Activated CD4-positive, alpha-beta T cell treated with anti-CD3 and anti-CD28 coated beads, Interleukin-2, amount 50 U/mL, for 24 hours (primary cell): ENCODE data around the gene PPFIA1.
"Not testable (repeated sequence)": the region's sequence is repeated elsewhere in the genome, so short reads cannot be mapped to it uniquely, and the experiment has no call there.

Source experiments
- DNase-seq, 2 donors: peaks; one replicate each; pipeline ENCODE4 v3.0.0-alpha.2; 2020; ENCODE audit warnings: low read depth in 1 of 2, low spot score in 1 of 2

The PPFIA1 gene

DNA sequence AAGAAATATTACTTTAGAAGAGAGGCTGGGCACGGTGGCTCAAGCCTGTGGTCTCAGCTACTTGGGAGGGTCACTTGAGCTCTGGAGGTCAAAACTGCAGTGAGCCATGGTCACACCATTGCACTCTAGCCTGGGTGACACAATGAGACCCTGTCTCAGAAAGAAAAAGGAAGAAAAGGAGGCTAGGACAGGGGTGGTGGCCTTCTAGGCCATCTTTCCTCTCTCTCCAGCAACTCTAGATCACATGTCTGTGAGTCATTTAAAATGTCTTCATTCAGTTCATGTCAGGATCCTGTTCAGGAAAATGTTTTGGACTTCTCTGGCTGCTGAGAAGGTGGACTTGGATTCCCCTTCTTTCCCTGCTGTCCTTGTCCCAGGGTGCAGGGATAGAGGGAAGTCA is 53.3 kb downstream of the PPFIA1 start:
- no peak for DNase-seq

DNA sequence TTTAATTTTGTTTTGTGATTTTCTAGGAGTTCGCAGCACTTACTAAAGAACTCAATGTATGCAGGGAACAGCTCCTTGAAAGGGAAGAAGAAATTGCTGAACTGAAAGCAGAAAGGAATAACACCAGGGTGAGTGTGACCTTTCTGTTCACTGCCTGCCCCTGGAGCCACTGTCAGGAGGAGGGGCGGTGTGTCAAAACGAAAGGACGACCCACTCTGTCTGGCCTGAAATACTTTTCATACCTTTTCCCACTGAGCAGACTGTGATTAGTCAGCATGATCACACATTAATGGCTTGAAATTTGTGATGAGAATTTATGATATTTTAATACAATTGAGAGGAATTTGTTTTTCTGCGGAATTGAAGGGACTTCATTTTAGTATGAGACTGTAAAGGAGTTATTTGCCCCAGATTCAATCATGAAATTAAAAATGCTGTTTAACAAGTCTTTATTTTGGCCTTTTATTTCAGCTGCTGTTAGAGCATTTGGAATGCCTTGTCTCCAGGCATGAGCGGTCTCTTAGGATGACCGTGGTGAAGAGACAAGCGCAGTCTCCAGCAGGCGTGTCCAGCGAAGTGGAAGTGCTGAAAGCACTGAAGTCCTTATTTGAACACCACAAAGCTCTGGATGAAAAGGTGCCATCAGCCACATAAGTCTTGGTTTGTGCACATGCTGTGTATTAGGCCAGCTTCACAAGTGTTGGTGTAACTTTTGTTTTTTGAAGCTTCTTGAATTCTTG is 54.1 kb downstream of the PPFIA1 start:
- DNase-seq, result no peak

DNA sequence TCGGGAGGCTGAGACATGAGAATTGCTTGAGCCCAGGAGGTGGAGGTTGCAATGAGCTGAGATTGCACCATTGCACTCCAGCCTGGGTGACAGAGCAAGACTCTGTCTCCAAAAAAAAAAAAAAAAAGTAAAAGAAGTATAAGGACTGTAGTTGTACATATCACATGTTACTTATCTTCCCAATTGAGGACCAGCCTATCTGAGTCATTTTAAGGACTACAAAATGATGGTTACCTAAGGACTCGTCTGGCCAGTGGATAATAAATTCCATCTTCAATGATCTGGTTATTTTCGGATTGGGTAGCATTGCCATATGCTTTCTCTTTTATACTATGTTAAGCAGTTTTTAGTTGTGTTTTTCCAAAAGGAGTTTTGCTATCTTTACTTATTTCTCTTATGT is 55.3 kb downstream of the PPFIA1 start:
- no peak for DNase-seq

DNA sequence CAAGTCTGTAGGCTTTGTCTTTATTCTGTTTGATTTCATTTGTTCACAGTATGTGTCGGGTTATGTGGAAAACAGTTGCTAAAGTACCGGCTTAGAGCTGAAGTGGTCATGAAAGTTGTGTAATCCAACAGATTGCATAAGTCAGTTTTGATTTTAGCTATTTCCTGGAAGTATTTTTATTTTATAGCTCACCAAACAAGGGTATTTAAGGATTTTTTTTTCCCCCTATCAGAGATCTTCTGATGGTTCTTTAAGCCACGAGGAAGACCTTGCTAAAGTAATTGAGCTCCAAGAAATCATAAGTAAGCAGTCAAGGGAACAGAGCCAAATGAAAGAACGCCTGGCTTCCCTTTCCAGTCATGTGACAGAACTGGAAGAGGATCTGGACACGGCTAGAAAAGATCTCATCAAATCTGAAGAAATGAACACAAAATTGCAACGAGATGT is 55.9 kb downstream of the PPFIA1 start:
- no peak for DNase-seq

DNA sequence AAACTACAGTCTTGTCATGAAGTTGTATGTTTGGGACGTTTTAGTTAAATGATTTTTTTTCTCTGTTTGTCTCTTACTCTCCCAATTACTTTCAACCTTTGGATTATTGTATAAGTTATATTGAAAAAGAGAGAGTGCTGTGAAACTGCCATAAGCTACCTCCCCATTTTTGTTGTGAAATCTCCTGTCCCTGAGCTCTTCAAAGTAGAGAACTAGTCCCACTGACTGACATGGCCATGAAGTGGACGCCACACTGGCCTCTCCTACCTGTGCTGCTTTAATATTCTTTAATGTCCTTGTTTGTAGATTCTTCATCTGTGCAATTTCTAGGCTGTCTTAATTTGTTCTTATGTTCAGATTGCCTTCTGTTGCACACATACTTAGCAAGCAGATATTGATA is 56.3 kb downstream of the PPFIA1 start:
- DNase-seq, result no peak

DNA sequence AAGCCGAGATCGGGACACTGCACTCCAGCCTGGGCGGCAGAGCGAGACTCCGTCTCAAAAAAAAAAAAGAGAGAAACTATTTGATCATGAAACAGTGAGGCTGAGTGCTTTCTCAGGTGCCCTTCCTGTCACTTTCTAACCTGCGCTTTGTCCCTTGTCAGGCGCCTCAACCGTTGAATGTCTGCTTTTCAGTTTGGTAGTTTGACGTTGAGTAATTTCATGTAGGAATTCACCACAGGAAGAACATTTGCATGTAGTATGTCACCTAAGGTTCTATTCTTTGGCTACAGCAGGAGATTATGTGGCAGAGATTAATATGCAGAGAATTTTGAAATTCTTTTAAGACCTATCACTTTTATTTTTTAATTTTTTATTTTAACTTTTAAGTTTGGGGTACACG is 57.2 kb downstream of the PPFIA1 start:
- no peak for DNase-seq

DNA sequence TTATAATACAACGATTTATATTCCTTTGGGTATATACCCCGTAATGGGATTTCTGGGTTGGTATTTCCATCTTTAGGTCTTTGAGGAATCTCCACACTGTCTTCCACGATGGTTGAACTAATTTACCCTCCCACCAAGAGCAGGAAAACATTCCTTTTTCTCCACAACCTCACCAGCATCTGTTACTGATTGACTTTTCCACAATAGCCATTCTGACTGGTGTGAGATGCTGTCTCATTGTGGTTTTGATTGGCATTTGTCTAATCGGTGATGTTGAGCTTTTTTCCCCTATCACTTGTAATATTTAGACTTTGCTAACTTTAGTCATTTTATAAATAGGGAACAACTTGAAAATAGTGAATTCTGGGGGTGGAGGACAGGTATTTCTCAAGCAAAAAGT is 58.1 kb downstream of the PPFIA1 start:
- no peak for DNase-seq

DNA sequence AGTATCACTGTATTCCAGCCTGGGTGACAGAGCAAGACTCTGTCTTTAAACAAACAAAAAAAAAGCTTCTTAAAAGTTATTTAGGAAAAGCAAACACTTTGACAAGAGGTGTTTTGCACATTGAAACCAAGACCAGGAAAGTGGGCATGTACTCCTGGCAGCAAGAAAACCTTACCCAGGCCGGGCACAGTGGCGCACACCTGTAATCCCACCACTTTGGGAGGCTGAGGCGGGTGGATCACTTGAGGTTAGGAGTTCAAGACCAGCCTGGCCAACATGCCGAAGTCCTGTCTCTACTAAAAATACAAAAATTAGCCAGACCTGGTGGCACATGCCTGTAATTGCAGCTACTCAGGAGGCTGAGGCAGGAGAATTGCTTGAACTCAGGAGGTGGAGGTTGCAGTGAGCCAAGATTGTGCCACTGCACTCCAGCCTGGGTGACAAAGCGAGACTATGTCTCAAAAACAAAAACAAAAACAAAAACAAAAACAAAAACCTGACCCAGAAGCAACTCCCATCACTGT is 60.9 kb downstream of the PPFIA1 start:
- not testable (repeated sequence) for DNase-seq

DNA sequence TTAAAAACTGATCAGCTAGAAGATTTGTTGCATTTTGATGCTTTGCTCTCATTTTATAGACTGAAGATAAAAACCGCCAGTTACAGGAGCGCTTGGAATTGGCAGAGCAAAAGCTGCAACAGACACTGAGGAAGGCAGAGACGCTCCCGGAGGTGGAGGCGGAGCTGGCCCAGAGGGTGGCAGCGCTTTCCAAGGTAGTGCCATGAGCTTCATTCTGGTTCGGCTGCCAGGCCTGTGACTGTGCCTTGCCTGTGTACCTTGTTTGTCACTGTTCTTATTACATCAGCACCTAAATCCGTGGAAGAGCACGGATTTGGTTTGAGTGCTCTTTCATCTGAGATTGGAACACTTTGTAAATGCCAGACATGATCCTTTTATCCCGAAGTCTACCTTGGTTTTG is 61.4 kb downstream of the PPFIA1 start:
- DNase-seq, result no peak

DNA sequence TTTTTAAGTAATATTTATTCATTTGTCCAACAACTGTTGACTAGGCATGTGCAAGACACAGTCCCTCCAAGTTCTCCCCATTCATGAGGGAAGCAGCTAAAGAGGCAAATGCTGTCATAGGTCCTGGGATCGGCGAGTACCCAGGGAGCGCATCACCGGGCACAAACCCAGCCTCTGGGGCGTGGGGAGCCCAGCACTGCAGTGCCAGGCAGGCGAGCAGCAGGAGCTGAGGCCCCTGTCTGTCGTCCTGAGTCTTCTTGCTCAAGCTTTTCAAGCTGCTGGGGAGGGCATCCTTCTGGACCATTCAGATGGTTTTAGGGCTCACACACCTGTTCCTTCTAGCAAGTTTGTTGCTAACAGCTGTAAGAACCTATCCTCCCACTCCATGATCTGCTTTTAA is 62.1 kb downstream of the PPFIA1 start:
- no peak for DNase-seq

DNA sequence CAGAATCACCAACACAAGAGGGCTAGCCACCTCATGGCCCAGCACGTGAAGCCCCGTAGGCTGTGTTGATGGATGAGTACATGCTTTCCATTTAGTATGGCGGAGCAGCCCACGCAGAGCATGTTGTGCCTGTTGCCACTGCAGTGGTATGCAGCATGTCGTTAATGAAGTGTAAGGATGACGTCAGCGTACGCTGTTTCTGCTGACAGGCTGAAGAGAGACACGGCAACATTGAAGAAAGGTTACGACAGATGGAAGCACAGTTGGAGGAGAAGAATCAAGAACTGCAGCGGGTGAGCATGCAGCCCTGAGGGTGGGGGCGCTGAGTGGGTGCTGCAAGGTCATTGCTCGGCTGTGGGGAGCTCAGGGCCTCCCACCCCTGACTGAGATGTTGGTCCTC is 62.8 kb downstream of the PPFIA1 start:
- no peak for DNase-seq

DNA sequence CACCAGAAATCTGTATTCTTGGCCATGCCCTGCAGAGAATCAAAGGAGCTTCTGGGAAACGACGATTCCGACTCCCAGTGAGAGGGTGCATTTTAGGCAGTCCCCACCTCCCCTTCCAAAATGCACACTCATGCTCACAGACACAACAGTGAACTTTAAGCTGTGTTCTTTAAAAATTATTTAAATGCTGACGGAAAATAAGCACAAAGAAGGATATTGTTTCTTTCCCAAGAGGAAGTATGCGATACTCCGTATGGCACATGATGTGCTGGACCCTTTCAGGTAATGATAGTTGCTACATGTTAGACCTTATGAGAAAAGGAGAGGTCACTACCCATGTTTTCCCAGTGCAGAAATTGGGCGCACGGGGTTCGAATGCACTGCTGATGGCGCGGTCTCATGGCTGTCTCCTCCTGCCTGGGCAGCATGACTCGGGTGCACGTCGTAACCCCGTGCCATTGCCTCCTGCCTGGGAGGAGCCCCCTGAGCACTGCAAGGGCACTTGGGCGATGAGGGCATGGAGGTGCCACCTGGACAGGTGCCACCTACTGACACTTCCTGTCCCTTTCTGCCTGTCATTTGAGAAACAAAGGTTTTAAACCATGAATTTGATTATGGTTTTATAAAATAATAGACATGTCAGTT is 64.0 kb downstream of the PPFIA1 start:
- no peak for DNase-seq

DNA sequence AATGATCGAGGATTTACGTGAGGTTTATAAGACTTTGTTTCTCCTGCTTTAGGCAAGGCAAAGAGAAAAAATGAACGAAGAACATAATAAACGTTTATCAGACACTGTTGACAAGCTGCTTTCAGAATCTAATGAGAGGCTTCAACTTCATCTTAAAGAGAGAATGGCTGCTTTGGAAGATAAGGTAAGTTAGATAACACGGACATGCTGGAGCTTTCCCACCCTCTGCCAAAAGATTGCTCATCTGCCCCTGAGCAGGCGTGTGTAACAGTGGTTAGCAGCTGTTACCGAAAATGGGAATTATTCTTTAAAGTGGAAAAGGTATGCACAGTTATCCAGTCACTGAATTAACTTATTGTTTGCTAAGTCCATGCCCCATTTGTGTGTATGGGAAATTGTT is 65.0 kb downstream of the PPFIA1 start:
- DNase-seq, result no peak

DNA sequence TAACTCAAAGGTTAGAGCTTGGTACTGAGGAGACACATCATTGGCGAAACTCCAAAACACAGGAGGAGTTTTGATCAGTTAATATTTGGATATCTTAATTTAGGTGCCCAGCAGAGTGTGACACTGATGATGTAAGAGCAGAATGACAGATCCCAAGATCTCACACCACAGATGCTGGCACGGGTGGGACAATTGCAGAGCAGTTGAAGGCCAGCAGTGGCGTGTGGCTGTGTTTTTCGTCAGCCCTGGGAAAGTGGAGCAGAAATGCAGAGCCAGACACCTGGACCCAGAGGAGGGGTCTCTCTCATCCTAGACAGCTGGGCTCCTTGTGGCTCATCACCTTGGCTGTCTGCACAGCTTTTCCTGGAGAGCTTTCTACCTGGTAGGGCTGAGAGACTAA is 68.1 kb downstream of the PPFIA1 start:
- no peak for DNase-seq

DNA sequence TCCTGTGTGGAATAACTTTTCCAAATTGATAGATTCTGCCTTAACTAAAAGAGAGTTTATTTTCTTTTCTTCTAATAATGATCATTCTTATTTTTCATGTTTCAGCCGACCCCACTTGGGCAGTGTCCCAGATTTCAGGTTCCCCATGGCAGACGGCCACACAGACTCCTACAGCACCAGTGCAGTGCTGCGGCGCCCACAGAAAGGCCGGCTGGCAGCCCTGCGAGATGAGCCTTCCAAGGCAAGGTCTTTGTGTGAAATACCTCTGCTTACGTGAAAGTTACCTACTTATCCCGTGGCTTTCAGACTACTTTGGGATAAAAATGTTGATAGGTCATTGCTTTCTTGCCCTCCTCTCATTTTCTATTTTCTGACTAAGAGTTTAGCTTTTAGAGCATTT is 68.6 kb downstream of the PPFIA1 start:
- DNase-seq, result no peak

DNA sequence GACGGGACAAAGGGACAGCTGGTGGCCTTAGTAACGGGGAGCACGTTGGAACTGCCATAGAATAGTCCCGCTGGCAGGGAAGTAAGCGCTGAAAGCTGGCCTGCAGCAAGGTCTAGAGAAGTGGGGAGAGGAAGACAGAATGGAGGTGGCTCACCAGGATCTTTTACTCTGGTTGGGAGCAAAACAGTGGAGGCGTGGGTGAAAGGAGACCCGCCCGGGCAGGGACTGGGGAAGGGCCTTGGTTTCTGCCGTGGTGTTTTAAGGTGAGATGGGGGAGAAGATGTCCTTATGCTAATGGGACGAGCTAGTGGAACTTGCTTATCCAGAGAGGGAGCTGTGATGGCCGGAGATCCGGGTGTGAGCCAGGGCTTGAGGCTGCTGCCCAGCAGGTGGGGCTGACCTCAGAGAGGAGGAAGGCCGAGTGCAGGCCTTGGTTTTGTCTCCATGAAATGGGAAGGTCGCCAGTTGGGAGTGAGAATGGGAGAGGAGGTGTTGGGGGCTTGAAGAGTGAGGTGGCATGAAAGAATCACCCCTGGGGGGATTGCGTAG is 71.5 kb downstream of the PPFIA1 start:
- DNase-seq, result no peak

DNA sequence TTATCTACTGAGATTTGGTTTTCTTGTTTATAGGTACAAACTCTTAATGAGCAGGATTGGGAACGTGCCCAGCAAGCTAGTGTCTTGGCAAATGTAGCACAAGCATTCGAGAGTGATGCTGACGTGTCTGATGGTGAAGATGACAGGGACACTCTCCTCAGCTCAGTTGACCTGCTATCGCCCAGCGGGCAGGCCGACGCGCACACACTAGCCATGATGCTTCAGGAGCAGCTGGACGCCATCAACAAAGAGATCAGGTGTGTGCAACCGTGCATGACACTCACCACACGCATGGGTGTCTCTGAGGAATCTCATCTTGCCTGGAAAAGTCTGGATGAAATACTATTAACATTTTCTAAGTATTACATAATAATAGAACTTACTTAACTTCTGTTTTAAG is 73.1 kb downstream of the PPFIA1 start:
- no peak for DNase-seq

DNA sequence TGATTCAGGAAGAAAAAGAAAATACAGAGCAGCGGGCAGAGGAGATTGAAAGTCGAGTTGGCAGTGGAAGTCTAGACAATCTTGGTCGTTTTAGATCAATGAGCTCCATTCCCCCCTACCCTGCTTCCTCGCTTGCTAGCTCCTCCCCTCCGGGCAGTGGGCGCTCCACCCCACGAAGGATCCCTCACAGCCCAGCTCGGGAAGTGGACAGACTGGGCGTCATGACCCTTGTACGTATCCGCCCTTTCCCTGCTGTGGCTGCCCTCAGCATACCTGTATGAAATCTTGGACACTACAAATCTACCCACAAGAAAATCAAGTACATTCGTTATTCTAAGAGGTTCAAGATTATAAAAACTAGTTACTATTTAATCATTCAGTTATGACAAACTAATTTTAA is 77.7 kb downstream of the PPFIA1 start:
- no peak for DNase-seq

DNA sequence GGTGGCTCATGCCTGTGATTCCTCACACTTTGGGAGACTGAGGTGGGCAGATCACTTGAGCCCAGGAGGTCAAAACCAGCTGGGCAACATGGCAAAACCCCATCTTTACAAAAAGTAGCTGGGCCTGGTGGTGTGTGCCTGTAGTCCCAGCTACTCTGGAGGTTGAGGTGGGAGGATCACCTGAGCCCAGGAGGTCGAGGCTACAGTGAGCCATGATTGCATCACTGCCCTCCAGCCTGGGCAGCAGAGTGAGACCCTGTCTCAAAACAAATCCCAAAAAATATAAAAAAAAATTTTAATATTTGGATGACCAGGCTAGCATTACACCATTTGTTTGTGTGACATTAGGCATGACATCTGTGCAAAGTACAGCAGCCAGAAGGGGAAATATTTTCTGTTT is 78.1 kb downstream of the PPFIA1 start:
- no peak for DNase-seq

DNA sequence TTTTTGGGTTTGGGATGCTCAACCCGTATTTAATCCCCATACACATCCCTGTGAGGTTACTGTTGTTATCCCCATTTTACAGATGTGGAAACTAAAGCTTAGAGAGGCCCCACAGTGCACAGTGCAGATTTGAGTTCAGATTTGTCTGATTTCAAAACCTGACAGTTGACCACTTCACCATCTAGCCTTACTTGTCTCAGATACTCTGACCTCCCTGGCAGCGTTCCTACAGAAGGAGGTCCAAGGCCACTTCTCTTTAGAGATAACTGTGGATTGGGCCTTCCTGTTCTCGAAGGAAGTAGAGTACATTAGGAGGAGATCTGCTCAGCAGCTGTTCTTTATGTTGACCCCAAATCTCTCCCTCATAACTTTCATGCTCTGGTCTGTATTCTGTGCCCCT is 81.2 kb downstream of the PPFIA1 start:
- DNase-seq, result no peak

DNA sequence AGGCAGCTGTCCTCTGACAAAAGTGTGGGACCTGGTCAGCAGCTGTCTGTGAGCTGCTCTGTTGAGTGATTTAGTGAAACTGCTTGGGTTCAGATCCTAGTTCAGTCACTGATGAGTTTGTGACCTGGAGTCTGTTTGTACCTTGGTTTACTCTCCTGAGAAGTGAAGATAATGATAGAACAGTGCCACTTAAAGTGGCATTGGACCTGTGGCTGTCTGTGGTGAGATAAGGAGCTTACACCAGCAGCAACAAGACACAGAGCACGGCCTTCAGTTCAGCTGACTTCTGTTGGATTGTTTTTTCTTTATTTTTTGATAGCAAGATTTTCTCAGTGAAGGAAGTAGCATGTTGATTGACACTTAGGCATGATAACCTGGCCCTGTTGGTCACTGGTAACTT is 81.6 kb downstream of the PPFIA1 start:
- no peak for DNase-seq

DNA sequence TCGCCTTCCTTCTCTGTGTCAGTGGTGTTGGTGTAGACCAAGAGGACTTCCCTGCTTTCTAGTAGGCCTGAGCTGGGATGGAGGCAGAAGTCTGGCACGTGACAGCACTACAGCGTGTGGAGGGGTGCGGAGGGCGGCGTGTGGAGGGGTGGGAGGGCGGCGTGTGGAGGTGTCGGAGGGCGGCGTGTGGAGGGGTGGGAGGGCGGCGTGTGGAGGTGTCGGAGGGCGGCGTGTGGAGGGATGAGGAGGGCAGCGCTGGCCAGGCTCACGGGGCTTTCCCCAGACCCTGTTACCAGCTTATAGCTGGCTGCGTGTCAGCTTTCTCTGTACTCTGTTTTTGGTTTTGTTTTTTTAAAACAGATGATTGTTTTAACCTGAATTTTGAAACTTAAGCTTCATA is 82.1 kb downstream of the PPFIA1 start:
- DNase-seq, result no peak

DNA sequence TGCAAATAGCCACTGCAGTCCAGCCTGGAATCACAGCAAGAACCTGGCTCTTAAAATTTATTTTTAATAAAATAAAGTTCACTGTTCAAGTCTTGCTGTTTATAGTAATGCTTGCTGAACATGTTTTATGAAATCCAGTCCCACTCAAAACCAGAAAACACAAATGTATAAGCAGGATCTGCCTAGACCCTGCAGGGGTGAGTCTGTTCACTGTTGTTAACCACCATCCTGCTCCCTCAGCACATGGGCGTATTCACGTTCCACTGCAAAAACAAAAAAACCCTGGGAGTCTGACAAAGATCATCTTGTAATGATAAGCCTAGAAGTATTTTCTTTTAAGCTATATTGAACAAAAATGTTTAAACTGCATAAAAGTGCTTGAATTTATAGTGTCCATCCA is 82.8 kb downstream of the PPFIA1 start:
- no peak for DNase-seq
